Spleen (tissue), 7 donors: ENCODE data around the gene ARHGEF12.

ENCODE experiments used
- POLR2AphosphoS5 ChIP-seq, 3 donors: sonication (generic); formaldehyde crosslinking; IDR thresholded peaks; one replicate each; pipeline ENCODE4 v1.5.1; 2017; ENCODE audit warnings: antibody characterized with exemption in 3 of 3
- TF ChIP-seq, protein P1 (sequence below), 11 experiments: fragments of 200-600 bp in 7 of 11; fragments of 450-650 bp in 4 of 11; sonication (generic) in 4 of 11; IDR thresholded peaks in 8 of 11; conservative IDR thresholded peaks in 3 of 11; 1 replicate in 7 of 11; 2 replicates in 4 of 11; pipeline versions ENCODE4 v1.4.0 to v1.8.0; 2016 to 2021; ENCODE audit warnings: antibody characterized with exemption in 11 of 11, inconsistent platforms in 4 of 11, mild to moderate bottlenecking in 1 of 11
- donor health status: DM: no; HTN: no; CAD: no; lungs with moderate emphysema.
- donor health status: DM: no; HTN: no; CAD: no.
- donor health status: DM: no; HTN: no; CAD: no.

DNA sequence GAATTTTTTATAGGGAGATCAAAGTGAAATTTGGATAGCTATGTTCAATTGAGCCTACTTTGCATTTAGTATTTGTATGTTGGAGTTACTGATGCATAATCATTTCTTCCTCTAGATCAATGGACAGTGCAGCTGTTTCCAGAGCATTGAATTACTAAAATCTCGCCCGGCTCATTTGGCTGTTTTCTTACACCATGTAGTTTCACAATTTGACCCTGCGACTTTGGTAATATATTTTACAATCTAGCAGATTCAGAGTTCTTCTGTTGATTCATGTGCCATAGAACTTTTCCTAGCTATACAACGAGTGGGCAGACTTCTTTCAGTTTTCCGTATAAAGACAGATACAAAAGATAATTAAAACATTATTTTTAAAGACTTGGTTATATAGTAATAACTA lies 105.4 kb downstream of the ARHGEF12 start:
- TF ChIP-seq POLR2AphosphoS5 (IDR thresholded peaks at IDR 0.05), result no peak
- TF ChIP-seq, protein P1, sequence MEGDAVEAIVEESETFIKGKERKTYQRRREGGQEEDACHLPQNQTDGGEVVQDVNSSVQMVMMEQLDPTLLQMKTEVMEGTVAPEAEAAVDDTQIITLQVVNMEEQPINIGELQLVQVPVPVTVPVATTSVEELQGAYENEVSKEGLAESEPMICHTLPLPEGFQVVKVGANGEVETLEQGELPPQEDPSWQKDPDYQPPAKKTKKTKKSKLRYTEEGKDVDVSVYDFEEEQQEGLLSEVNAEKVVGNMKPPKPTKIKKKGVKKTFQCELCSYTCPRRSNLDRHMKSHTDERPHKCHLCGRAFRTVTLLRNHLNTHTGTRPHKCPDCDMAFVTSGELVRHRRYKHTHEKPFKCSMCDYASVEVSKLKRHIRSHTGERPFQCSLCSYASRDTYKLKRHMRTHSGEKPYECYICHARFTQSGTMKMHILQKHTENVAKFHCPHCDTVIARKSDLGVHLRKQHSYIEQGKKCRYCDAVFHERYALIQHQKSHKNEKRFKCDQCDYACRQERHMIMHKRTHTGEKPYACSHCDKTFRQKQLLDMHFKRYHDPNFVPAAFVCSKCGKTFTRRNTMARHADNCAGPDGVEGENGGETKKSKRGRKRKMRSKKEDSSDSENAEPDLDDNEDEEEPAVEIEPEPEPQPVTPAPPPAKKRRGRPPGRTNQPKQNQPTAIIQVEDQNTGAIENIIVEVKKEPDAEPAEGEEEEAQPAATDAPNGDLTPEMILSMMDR (IDR thresholded peaks at IDR 0.05 in 8 of 11, conservative IDR thresholded peaks at IDR 0.05 in 3 of 11), result no peak
